Naive thymus-derived CD8-positive, alpha-beta T cell (primary cell): ENCODE results near the gene ZRANB1. TPM values are rescaled to one million over a fixed set of nuclear protein-coding genes. Genes with fewer than 3 reads are reported as not detected.
A peak's percentile ranks its signal among the peaks of the same experiment; 100 is the strongest.
"Not testable (repeated sequence)": the region's sequence is repeated elsewhere in the genome, so short reads cannot be mapped to it uniquely, and the experiment has no call there.

Experiments used
- ATAC-seq, 2 donors: fragments of 150-1000 bp; cut with Tn5 transposase in 1 of 2; sonication (Bioruptor Pico), chemical (Tn5 transposase) in 1 of 2; 1 replicate in 1 of 2; 2 replicates in 1 of 2; pipeline ENCODE4 v1.10.0; 2021; ENCODE audit warnings: mild to moderate bottlenecking in 2 of 2, moderate library complexity in 2 of 2
- POLR2A ChIA-PET: fragments of 350-600 bp; sonication (Branson Sonifier 250); formaldehyde crosslinking; loops from one replicate; lab custom pipeline; 2021; ENCODE audit warnings: antibody characterized with exemption; lab: Charles Lee
- DNase-seq, 10 donors: peaks; one replicate each; pipeline versions ENCODE4 v3.0.0 to v3.0.0-alpha.2; 2020 to 2022
- H3K27ac Mint-ChIP-seq, 10 donors: one replicate each; pipeline ENCODE4 v1.8.0; 2020 to 2022; ENCODE audit warnings: mild to moderate bottlenecking in 10 of 10, mixed read lengths in 10 of 10, moderate library complexity in 4 of 10, inconsistent platforms in 1 of 10
- H3K27me3 Mint-ChIP-seq, 5 donors: one replicate each; pipeline ENCODE4 v1.8.0; 2021 to 2022; ENCODE audit warnings: mixed read lengths in 5 of 5
- H3K36me3 Mint-ChIP-seq, 3 donors: one replicate each; pipeline ENCODE4 v1.8.0; 2020 to 2022; ENCODE audit warnings: mixed read lengths in 3 of 3, mild to moderate bottlenecking in 2 of 3, inconsistent platforms in 1 of 3
- H3K4me1 Mint-ChIP-seq, 4 donors: one replicate each; pipeline ENCODE4 v1.8.0; 2021 to 2022; ENCODE audit warnings: mixed read lengths in 4 of 4
- H3K4me3 Mint-ChIP-seq, 10 donors: one replicate each; pipeline ENCODE4 v1.8.0; 2020 to 2022; ENCODE audit warnings: mild to moderate bottlenecking in 10 of 10, mixed read lengths in 10 of 10, moderate library complexity in 6 of 10, inconsistent platforms in 1 of 10
- H3K9me3 Mint-ChIP-seq, 9 donors: one replicate each; pipeline ENCODE4 v1.8.0; 2020 to 2022; ENCODE audit warnings: mixed read lengths in 9 of 9, mild to moderate bottlenecking in 3 of 9, inconsistent platforms in 1 of 9, moderate library complexity in 1 of 9
- polyA plus RNA-seq, 3 donors: library from polyadenylated mRNA; unstranded; fragments of 300-500 nt; fragmentation: Illumina TruSeq; gene quantifications; one replicate each; pipeline ENCODE4 v1.2.3, GENCODE V29; 2021
- total RNA-seq, 8 experiments: library from RNA in 2 of 8; stranded (reverse) in 2 of 8; gene quantifications; one replicate each; pipeline ENCODE4 v1.2.3 and lab custom pipeline; 2021 to 2026

ZRANB1 gene
- total and polyA plus RNA-seq, 5 experiments from 2014 or later = 7.0 to 25.0 (median 11.7) TPM

DNA sequence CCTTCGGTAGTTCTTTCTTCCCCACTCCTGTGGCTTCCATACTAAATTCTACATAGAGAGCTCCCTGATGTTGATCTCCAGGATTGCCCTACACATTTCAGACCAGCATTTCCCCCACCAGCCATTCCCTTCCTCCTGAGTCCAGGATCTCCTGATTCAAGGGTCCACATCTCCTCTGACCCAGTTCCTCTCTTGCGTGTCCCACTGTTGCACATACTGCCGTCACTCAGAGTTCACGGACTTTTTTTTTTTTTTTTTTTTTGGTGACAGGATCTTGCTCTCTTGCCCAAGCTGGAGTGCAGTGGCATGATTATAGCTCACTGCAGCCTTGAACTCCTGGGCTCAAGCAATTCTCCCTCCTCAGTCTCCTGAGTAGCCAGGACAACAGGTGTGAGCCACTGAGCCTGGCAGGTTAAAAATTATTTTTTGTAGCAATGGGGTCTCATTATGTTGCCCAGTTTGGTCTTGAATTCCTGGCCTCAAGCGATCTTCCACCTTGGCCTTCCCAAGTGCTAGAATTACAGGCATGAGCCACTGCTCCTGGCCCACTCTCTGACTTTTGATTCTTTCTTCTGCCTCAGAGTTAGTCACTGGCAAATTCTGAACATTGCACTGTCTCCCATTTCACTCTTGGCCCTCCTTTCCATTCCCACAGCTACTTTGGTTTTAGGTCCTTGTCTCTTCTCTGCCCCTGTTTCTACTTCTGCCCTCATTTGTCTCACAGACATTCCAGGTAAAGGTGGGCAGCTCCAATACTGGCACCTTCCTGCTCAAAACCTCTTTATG, 29.6 kb upstream of the ZRANB1 start:
- peak overlapping the region in 4 of 10 donors; percentile 4 to 48 (median 24) for H3K27ac Mint-ChIP-seq
- DNase-seq (no peak), ATAC-seq (no peak)
- peaks cover 0 to 15% (median 3%) of the 10 kb centered on the region in 5 donors for H3K27me3 Mint-ChIP-seq
- H3K4me1 Mint-ChIP-seq = peaks cover 7 to 24% (median 16%) of the 10 kb centered on the region in 4 donors
- H3K9me3 Mint-ChIP-seq = no peaks in the 10 kb centered on the region
- POLR2A ChIA-PET = interaction anchor here (0.6 kb wide), 1 partner anchor 450 kb away, joined by 3 read pairs; no protein-coding TSS in a partner anchor
- H3K4me3 Mint-ChIP-seq = no peak overlapping the region
- H3K36me3 Mint-ChIP-seq = no peaks in the 10 kb centered on the region

DNA sequence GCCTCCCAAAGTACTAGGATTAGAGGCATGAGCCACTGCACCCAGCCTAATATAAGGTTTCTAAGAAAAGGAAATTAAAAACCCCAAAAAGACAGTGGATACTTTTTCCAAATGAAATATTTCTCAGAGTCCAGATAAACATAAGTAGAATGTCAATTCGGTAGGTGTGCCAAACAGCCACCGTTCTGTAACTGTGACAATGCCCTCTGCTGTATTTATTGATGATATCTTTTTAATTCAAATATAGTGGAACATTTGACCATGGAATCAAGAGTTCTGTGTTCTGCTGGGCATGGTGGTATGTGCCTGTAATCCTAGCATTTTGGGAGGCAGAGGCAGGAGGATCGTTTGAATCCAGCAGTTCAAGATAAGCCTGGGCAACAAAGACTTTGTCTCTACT, 28.8 kb upstream of the ZRANB1 start:
- ATAC-seq = no peak
- Mint-ChIP-seq H3K9me3 (no peaks in the 10 kb centered on the region), H3K36me3 (no peaks in the 10 kb centered on the region)

DNA sequence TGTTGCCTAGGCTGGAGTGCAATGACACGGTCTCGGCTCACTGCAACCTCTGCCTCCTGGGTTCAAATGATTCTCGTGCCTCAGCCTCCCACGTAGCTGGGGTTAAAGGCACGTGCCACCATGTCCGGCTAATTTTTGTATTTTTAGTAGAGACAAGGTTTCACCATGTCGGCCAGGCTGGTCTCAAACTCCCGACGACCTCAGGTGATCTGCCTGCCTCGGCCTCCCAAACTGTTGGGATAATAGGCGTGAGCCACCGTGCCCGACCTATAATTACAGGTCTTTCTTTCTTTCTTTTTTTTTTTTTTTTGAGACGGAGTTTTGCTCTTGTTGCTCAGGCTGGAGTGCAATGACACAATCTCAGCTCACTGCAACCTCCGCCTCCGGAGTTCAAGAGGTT, 27.5 kb upstream of the ZRANB1 start:
- H3K9me3 Mint-ChIP-seq, H3K36me3 Mint-ChIP-seq, H3K4me3 Mint-ChIP-seq, POLR2A ChIA-PET, DNase-seq, ATAC-seq, H3K27me3 Mint-ChIP-seq, H3K27ac Mint-ChIP-seq: not testable (repeated sequence)
- peaks cover 15 to 39% (median 29%) of the 10 kb centered on the region in 4 donors for H3K4me1 Mint-ChIP-seq

More for the DNA sequence above, 28.8 kb upstream of the ZRANB1 start:
- H3K27ac Mint-ChIP-seq = no peak overlapping the region
- peaks cover 12 to 30% (median 19%) of the 10 kb centered on the region in 4 donors for H3K4me1 Mint-ChIP-seq
- DNase-seq = no peak
- peaks cover 0 to 12% (median 3%) of the 10 kb centered on the region in 5 donors for H3K27me3 Mint-ChIP-seq
- H3K4me3 Mint-ChIP-seq = no peak overlapping the region
- POLR2A ChIA-PET = no interaction called here

DNA sequence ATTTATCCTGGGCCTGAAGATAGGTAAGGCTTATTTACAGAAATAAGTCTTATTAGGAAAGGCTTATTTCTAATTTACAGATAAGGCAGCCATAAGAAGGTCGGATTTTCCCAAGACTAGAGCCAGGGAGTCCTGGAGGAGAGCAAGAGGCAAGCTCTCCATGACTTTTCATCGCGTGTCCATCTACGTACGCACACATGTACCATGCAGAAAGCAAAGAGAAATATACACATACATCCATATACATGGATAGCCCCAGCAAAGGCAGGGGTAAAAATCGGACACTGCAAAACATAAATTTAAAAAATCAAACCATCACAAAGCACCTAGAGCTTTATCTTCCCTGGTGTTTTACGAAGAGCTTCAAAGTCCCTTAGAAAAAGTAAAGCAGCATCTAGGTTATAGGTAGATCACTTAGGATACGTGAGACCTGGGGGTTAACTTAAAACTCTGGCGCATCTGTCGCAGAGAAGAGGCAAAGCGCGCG, 25.8 kb upstream of the ZRANB1 start:
- peak; percentile 1 to 50 for ATAC-seq
- peaks cover 0 to 7% (median 0%) of the 10 kb centered on the region in 3 donors for H3K36me3 Mint-ChIP-seq

DNA sequence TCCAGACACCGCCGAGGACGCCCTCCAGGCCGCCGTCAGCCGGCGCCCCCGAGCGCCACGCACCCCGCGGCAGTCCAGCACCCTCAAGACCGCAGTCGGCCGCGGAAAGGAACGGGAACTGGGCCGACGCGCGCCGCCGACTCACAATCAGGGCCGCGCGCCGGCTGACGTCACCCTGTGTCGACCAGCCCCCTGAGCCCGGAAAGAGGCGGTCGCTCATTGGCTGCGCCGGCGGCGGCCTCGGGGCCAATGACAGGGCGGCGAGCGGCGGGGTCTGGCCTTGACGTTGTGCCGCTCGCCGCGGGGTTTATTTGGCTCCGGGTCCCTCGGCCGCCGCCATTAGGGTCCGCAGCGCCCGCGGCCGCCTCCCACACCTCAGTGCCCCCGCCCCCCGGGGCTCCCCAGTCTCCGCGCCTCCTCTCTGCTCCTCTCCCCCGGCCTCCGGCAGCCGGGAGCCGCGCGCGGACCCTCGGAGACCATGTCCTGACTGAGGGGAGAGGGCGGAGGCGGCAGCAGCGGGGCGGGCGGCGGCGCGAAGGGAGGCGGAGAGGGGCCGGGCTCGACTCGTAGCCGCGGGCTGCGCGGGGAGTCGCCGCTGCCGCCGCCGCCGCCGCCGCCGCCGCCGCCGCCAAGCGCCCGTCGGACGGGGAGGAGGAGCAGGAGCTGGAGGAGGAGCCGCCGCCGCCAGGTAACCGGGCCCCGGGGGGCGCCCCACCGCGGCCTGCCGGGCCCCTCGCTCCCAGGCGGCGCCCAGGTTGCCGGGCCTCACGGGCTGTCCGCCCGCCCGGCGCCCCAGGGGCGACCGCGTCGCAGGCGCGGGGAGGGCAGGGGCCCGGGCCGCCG, 25.1 kb upstream of the ZRANB1 start:
- H3K27ac Mint-ChIP-seq = peak overlapping the region; percentile 94 to 99 (median 97)
- POLR2A ChIA-PET = interaction anchor here (0.5 to 1.7 kb wide), 8 partner anchors 9 to 802 kb away, joined by 3 to 7 read pairs (median 4); partner anchors contain the start of genes ABRAXAS2, EDRF1 and LHPP
- peaks cover 18 to 46% (median 39%) of the 10 kb centered on the region in 4 donors for H3K4me1 Mint-ChIP-seq
- peaks cover 0 to 7% (median 0%) of the 10 kb centered on the region in 3 donors for H3K36me3 Mint-ChIP-seq
- H3K4me3 Mint-ChIP-seq = peak overlapping the region; percentile 78 to 95 (median 92)
- no peaks in the 10 kb centered on the region for H3K9me3 Mint-ChIP-seq
- peaks cover 0 to 3% (median 0%) of the 10 kb centered on the region in 5 donors for H3K27me3 Mint-ChIP-seq
- peak; percentile 92 to 98 (median 96) for DNase-seq
- peak; percentile 86 to 91 for ATAC-seq

More for the DNA sequence above, 25.8 kb upstream of the ZRANB1 start:
- Mint-ChIP-seq H3K9me3 (no peaks in the 10 kb centered on the region), H3K27ac (peak overlapping the region; percentile 94 to 99 (median 97)), H3K4me1 (peaks cover 24 to 49% (median 43%) of the 10 kb centered on the region in 4 donors), H3K4me3 (peak overlapping the region; percentile 78 to 95 (median 92)), H3K27me3 (peaks cover 0 to 9% (median 0%) of the 10 kb centered on the region in 5 donors)
- POLR2A ChIA-PET = interaction anchor here (0.5 to 1.7 kb wide), 9 partner anchors 10 to 922 kb away, joined by 3 to 7 read pairs (median 4); partner anchors contain the start of genes ABRAXAS2, EDRF1 and LHPP
- no peak for DNase-seq

DNA sequence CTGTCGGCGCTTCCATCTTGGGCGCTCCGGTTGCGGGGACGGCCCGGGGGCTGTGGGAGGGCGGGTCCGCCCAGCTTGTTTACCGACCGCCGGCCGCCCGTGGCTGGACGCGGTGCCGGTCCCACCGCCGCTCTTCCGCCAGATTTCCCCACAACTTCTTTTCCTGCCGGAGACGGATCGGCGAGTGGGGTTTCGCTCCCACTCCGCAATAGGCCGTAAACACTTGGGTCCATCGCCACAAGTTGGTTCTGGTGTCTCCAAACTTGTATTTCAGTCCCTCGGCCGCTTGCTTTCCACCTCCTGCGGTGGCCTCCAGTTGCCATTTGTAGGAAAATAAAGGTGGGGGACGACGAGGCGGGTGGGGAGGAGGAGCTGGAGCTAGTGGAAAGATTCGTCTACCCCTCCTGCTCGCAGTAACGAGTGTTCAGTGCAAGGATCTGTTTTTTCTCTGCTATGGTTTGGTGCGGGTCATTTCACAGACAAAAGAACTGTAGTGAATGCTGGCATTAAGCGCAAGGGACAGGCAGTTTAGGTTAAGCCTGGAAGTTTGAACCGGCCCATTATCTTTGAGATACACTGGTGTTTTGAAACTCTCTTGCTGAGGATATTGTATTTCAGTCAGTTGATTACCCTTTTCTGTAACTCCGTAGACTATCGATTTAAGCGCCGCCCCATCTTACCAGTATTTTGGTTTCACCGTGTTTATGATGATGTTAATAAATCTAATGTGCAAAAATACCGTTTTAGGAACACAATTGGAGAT, 24.3 kb upstream of the ZRANB1 start:
- DNase-seq = peak in 8 of 10 donors; percentile 15 to 71 (median 36)
- Mint-ChIP-seq H3K27ac (peak overlapping the region; percentile 93 to 98 (median 96)), H3K9me3 (no peaks in the 10 kb centered on the region), H3K4me1 (peaks cover 15 to 43% (median 40%) of the 10 kb centered on the region in 4 donors), H3K36me3 (peaks cover 0 to 12% (median 0%) of the 10 kb centered on the region in 3 donors), H3K27me3 (no peaks in the 10 kb centered on the region), H3K4me3 (peak overlapping the region; percentile 89 to 97 (median 92))
- POLR2A ChIA-PET = interaction anchor here (0.5 to 1.7 kb wide), 3 partner anchors 14 to 116 kb away, joined by 4 to 7 read pairs (median 4); partner anchors contain the start of gene ABRAXAS2
- ATAC-seq = peak in 1 of 2 donors; percentile 9

DNA sequence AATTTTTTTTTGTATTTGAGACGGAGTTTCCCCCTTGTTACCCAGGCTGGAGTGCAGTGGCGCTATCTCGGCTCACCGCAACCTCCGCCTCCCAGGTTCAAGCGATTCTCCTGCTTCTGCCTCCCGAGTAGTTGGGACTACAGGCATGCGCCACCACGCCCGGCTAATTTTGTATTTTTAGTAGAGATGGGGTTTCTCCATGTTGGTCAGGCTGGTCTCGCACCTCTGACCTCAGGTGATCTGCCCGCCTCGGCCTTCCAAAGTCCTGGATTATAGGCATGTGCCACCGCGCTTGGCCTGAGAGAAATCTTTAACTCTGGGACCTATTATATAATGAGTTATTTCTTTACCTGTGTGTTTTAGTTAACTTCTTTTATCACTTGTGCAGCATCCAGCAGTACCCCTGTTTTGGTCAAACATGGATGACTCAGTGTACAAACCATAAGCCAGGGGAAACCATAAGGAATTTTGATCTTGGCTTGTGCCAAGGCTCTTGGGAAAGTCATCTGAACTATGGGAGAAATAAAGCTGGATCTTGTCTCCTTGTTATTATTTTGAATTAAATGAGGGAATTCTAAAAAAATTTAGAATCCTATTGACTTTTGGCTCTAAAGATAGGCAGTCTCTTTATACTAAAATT, 23.6 kb upstream of the ZRANB1 start:
- H3K27me3 Mint-ChIP-seq = no peaks in the 10 kb centered on the region
- no peak for ATAC-seq
- POLR2A ChIA-PET = no interaction called here
- peak overlapping the region; percentile 89 to 97 (median 92) for H3K4me3 Mint-ChIP-seq
- peak overlapping the region; percentile 93 to 98 (median 96) for H3K27ac Mint-ChIP-seq
- H3K9me3 Mint-ChIP-seq = no peaks in the 10 kb centered on the region
- peaks cover 0 to 16% (median 0%) of the 10 kb centered on the region in 3 donors for H3K36me3 Mint-ChIP-seq
- peak in 1 of 10 donors; percentile 2 for DNase-seq
- H3K4me1 Mint-ChIP-seq = peaks cover 13 to 45% (median 42%) of the 10 kb centered on the region in 4 donors

DNA sequence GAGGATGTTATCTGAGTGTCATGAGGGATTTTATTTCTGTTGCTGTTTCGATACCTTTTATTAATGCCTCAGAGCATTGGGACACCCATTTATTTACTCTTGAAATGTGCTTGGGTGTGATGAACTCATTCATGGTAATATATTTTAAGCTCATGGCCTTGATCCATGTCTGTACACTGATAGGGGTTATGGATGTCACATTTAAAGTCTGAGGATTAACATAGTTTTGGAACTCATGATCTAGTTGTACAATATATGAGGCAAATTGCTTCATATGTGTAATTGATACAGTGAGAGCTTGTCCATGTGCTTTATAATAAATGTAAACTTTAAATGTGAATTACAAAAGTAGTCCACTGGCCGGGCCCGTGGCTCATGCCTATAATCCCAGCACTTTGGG, 23.0 kb upstream of the ZRANB1 start:
- no peaks in the 10 kb centered on the region for H3K27me3 Mint-ChIP-seq
- DNase-seq (no peak), ATAC-seq (no peak)
- H3K9me3 Mint-ChIP-seq = no peaks in the 10 kb centered on the region
- H3K4me1 Mint-ChIP-seq = peaks cover 13 to 50% (median 44%) of the 10 kb centered on the region in 4 donors
- H3K27ac Mint-ChIP-seq = peak overlapping the region; percentile 36 to 98 (median 94)
- H3K4me3 Mint-ChIP-seq = peak overlapping the region; percentile 89 to 97 (median 92)
- POLR2A ChIA-PET = no interaction called here
- peaks cover 0 to 16% (median 0%) of the 10 kb centered on the region in 3 donors for H3K36me3 Mint-ChIP-seq

DNA sequence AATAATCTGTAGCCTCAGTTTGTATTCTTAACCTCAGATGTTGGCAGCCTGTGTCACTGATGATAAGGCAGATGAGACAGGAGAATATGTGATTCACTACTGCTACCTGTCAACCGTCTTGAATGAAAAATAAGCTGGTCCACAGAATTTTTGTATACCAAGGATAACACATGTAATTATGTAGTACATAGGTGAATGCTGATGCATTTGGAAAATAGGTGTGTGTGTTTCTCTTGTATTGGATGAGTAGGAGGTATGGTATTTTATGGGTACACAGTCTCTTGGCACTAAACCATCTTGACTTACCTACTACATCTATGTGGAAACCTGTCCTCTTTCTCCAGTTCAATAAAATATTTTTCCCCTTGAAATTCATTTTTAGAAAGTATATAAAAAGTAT, 20.7 kb upstream of the ZRANB1 start:
- Mint-ChIP-seq H3K4me3 (peak overlapping the region in 1 of 10 donors; percentile 32), H3K36me3 (peaks cover 0 to 23% (median 0%) of the 10 kb centered on the region in 3 donors), H3K27ac (no peak overlapping the region), H3K27me3 (no peaks in the 10 kb centered on the region), H3K4me1 (peaks cover 22 to 65% (median 54%) of the 10 kb centered on the region in 4 donors), H3K9me3 (no peaks in the 10 kb centered on the region)
- DNase-seq (no peak), ATAC-seq (no peak)
- POLR2A ChIA-PET = no interaction called here

DNA sequence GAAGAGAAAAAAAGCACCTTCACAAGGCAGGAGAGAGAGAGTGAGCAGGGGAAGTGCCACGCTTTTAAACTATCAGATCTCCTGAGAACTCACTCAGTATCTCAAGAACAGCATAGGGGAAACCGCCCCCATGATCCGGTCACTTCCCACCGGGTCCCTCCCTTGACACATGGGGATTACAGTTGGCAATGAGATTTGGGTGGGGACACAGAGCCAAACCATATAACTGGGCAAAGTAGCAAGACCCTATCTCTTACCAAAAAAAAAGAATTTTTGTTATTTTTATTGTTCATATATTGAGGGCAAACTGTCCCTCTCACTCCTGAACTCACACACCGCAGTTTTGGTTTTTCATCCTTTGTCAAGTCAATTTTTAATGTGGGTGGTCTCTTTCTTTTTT, 18.2 kb upstream of the ZRANB1 start:
- no peak for ATAC-seq
- POLR2A ChIA-PET = no interaction called here
- Mint-ChIP-seq H3K27ac (no peak overlapping the region), H3K27me3 (no peaks in the 10 kb centered on the region), H3K36me3 (peaks cover 3 to 38% (median 4%) of the 10 kb centered on the region in 3 donors), H3K4me1 (peaks cover 31 to 71% (median 55%) of the 10 kb centered on the region in 4 donors), H3K4me3 (no peak overlapping the region), H3K9me3 (no peaks in the 10 kb centered on the region)
- no peak for DNase-seq

DNA sequence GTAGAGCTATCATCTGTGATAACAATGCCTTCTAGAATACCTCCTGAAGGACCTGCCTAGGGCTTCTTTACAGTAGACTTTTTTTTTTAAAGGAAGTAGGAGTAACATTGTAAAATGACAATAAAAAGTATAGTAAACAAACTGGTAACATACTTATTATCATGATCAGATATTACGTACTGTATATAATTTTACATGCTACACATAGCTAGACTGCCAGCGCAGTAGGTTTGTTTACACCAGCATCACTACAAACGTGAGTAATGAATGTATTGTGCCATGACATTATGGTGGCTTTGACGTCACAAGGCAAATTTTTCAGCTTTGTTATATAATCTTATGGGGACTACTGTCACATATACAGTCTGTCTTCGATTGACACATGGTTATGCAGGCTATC, 15.4 kb upstream of the ZRANB1 start:
- no peak overlapping the region for H3K4me3 Mint-ChIP-seq
- no peaks in the 10 kb centered on the region for H3K9me3 Mint-ChIP-seq
- POLR2A ChIA-PET = interaction anchor here (0.5 to 0.9 kb wide), 2 partner anchors 10 to 194 kb away, joined by 3 read pairs; no protein-coding TSS in a partner anchor
- DNase-seq (no peak), ATAC-seq (no peak)
- peaks cover 25 to 66% (median 44%) of the 10 kb centered on the region in 4 donors for H3K4me1 Mint-ChIP-seq
- peaks cover 4 to 35% (median 5%) of the 10 kb centered on the region in 3 donors for H3K36me3 Mint-ChIP-seq
- no peaks in the 10 kb centered on the region for H3K27me3 Mint-ChIP-seq
- peak overlapping the region in 2 of 10 donors; percentile 17 to 19 for H3K27ac Mint-ChIP-seq
